NAMALWA (cell line): ENCODE measurements around the gene HAPSTR1.

Experiments used
- DNase-seq: peaks from one replicate; pipeline ENCODE4 v3.0.0-alpha.2; 2015; ENCODE audit warnings: low spot score

HAPSTR1 gene

DNA sequence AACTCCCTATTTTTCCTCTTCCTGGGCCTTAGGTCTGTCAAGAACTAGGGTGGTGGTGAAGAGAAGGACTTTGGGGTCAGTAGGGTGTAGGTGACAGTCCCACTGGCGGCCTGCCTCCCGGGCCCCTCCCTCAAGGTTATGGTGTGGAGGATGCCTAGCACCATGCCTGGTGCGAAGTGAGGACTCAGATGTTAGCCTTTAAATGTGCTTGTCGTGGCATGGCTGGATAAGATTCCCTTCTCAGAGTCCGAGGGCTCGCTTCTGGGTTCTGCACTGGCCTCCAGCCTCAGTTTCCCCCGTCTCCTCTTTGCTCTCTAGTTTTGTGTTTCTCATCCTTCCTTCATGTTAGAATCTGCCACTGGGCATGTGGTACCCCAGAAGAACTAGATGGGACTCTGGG is 32.0 kb downstream of the HAPSTR1 start:
- no peak for DNase-seq

DNA sequence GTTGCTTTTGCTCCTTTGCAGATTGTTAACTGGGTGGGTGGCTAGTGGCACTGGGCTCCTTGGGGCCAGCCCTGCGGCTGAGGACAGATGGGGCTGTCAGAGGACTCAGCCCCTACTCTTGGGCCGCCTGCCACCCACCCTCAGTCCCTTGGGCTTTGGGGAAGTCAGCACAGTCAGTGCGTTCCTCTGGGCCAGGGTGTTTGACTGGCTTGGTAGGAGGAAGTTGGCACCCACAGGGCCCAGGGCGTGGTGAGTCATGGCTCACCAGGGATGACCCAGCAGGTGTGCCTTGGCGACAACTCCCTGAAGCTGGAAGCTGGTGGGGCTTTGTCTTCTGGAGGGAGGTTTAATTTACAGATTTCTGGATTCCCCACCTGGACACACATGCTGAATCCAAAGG is 32.4 kb downstream of the HAPSTR1 start:
- DNase-seq = peak; percentile 61

DNA sequence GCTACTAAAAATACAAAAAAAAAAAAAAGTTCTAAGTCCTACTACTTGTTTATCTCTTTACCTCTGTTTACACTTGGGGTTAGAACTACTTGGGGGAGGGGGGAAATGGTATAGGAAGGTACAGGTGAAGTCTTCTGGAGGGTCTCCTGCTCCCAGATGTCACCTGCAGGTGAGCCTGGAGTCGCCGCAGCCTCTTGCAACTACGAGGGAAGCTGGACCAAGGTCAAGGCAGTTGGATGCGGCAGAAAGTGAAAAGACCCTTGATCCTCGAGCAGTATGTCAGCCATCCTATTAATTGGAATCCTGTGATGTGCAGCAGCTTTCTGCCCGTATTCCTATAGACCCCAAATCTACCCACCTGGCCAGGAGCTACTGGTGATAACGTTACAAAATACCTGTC is 33.0 kb downstream of the HAPSTR1 start:
- no peak for DNase-seq

DNA sequence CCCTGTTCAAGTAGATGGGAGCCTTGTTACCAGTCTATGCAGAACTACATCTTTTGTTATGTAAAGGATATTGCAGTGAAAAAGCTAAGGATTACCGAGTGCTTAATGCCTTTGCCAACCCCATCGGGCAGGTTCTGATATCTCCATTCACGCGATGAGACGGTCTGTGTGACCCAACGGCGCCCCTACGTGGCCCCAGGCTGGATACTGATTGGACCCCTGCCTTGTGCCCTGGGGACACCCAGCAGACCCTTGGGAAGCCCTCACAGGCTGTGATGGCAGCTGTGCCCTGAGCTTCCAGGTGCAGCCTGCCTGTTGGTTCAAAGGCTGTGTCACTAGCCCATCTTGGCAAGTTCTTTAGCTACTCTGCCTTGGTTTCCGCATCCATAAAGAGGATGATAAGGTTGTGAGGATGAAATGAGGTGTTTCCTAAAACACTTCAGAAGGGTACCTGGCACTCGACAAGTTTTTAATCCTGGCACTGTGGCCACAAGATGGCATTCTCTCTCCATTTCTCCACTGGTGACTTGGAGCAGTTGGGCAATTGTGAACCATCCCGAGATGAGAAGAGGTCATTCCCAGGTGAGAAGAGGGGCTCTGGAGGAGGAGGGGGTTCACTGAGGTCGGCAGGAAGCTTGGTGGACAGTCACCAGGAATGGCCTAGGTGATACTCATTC is 33.6 kb downstream of the HAPSTR1 start:
- no peak for DNase-seq

DNA sequence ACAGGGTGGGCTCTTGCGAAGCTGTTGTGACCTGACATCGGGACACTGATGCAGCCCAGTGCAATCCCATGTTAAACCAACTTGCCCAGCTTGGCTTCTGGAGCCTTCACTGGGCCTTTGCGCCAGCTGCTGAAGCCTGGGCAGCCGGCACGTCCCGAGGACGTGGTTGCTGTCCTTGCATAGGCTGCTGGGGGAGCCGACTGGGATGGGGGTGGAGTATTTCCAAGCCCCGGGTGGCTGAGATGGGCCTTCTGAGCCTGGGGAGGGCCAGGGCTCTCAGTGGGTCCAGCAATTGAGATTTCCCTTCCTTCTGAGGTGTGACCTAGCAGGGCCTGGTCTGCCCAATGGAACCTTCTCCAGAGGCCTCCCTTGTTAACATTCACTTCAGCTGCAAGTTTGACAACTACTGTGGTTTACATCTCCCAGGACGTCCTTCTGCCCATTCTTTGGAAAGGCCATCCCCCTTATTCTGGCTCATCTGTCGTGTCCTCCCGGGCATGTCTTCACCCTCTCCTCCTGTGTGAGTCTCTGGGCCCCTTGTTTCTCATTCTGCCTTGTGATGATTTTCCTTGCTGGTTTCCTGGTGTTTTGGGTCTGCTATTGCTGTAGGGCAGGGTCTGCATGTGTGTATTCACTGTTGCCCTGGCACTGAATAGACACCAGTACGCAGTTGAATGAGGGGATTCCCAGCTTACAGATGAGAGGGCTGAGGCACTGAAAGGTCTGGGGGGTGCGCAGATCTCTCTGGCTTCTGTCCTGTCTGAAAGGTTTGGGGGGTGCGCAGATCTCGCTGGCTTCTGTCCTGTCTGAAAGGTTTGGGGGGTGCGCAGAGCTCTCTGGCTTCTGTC is 34.4 kb downstream of the HAPSTR1 start:
- peak; percentile 34 for DNase-seq

DNA sequence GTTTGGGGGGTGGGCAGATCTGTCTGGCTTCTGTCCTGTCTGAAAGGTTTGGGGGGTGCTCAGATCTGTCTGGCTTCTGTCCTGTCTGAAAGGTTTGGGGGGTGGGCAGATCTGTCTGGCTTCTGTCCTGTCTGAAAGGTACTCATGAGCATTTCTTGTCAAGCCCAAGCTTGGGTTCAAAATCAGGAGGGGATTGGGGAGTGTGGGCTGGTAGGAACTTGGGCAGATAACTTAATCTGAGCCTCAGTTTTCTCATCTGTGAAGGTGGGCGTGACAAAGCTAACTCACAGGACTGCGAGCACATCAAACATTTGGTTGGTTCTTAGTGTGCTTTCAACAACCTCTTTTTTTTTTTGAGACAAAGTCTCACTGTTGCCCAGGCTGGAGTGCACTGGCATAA is 35.2 kb downstream of the HAPSTR1 start:
- DNase-seq = no peak

DNA sequence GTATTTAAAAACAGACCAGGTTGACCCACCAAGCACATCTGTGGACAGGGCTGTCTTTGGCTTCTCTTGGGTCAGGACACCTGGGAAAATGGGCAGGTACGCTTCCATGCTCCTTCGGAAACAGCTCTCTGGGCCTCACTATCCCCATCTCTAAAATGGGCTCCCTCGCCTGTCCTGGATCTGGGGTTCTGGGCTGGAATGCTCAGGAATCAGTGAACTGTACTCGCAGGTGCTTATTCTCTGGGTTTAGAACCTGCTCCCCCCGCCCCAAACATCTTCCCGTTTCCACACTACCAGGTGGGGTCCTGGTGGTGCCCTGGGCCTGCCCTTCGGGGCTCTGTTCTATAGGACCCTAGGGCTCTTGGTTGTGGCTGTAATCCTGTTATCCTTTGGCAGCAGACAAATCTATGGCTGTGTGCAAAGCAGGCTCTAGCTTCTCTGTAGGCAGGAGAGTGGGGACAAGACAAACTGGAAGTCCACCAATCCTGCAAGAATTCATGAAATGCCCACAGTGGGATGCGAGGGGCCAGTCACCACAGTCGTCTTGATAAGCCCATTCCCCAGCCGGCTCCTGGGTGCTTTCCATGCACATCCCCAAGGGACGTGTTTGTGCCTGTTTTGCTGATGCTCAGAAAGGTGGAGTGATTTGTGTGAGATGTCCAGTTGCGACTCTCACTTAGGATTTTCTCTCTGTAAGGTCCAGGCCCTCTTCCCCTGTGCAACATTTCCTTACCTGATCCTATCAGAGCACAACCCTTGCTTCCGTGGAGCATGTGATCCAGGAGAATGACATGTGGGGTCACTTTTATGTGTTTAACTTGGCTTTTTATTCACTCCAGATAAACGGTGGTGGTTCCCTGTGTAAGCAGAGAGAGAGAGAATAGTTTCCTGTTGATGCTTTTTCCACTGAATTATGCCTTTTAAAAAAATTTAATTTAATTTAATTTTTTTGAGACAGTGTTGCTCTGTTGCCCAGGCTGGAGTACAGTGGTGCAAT is 37.2 kb downstream of the HAPSTR1 start:
- peak; percentile 16 for DNase-seq

DNA sequence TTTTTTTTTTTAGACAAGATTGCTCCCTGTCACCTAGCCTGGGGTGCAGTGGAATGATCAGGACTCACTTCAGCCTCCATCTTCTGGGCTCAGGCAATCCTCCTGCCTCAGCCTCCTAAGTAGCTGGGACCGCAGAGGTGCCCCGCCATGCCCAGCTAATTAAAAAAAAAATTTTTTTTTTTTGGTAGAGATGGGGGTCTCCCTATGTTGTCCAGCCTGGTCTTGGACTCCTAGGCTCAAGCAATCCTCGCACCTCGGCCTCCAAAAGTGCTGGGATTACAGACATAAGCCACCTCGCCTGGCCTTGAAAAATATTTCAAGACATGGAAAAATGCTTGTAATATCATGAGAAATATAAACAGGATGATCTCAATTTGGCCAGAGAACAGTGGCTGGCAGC is 42.9 kb downstream of the HAPSTR1 start:
- no peak for DNase-seq

DNA sequence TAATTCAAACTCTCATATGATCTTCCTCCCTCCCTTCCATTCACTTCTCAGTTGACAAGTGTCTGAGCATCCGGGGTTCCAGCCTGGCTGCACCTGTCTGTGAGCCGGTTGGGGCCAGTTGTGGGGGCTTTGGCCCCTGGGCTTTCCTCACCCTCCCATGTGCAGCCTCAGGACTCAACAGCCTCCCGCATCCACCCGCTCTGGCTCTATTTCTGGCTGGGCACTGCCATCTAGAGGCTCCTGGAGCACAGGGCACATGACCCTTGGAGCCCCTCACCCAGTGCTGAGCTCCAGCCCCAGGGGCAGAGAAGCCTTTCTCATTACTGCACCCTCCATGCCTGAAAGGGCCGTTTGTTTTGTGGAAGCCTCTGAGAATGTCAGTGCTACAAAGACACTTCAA is 43.3 kb downstream of the HAPSTR1 start:
- peak; percentile 91 for DNase-seq

DNA sequence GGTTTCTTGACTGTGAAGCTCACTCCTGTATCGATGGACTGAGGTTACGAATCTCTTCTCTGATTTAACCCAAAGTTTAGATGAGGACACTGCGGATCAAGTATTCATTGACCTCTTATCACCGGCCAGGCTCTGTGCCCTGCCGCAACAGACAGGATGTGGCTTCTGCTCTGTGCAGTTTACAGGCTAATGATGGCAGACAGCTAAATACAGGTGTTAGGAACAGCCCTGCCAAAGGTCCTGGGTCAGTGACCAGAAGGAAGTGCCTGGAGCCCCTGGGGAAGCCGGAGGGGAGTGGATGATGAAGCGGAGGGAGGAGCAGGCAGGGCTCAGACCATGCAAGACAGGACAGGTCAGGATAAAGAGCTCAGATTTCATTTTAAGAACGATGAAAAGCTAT is 44.4 kb downstream of the HAPSTR1 start:
- peak; percentile 79 for DNase-seq

DNA sequence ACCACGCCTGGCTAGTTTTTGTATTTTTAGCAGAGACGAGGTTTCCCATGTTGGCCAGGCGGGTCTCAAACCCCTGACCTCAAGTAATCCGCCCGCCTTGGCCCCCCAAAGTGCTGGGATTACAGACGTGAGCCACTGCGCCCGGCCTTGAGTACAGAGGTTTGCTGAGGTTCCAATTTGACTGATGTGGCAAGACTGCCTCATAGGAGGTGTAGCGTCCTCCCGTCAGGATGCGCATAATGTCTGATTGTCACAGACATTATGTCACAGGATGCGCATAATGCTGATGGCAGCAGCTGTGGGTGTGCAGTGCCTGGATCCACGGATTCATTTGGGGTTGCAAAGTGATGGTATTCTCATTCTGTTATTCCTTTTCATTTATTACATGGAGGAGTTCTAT is 45.2 kb downstream of the HAPSTR1 start:
- no peak for DNase-seq

DNA sequence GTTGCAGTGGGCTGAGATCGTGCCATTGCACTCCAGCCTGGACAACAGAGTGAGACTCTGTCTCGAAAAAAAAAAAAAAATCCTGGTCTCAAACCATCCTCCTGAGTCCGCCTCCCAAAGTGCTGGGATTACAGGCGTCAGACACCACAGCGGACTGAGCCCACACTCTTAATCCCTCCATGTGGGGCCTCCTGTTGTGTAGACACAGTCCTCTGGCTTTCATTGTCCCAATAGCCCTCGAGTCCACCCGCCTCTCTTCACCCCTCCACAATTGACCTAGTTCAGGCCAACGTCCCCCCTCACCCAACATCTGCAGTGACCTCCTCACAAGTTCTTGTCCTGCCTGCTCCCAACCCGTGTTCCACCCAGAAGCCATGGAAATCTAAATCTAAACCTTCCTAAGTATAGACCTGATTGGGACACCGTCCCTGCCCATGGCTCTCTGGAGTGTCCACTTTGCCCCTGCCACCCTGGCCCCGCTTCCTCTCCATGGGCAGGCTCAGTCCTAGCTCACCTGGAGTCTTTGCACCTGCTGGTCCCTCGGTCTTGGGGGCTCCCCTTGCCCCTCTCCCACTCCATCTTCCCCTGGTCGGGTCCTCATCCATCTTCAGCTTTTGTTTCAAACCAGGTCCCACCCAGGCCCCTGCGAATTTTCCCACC is 46.7 kb downstream of the HAPSTR1 start:
- DNase-seq = no peak

DNA sequence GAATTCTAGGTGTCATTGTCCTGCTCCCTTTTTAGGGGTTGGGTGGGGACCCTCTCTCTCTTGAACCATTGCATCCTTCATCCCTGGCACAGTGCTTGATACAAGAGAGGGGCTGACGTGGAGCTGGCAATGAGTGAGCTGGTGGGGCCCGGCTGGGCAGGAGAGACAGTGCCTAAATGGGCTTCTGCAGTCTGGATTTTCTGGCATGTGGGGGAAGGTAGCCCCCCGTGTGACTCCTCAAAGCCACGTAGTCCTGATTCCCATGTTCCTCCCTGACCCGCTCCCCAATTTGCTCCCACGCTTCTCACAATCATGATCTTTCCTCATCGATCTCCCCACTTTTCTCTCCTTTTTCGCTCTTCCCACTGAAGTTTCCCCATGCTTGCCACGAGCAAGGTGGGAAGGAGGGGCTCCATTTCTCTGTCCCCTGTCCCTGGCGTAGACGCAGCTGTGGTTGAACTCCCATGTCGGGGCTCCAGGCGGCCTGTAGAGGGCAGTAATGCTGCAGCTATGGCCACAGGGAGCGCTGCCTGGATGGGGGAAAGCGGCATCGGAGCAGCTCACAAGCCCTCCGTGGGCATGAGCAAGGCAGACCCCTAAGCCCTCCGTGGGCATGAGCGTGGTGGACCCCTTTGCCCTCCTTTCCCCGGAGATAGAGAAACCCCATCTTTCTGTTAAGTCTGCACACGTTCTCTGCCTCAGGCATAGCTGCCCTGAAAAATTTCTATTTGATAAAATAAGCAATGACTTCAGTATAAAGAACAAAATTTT is 47.5 kb downstream of the HAPSTR1 start:
- DNase-seq = peak; percentile 86

DNA sequence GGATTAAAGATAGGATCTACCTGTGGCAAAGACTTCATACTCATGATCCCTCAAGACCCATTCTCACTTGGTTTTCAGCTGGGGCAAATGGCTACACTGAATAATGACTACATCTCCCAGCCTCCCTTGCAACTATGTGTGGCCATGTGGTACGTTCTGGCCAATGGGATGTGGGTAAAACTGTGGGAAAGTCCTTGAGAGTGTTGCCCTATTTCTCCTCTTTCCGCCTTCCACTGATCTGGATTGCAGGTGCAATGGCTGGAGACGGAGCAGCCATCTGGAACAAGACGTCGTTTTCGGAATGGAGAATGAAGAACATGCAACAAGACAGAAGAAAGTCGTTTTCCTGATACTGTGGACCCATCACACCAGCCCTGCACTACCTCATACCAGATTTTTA is 48.5 kb downstream of the HAPSTR1 start:
- DNase-seq = peak; percentile 86
